Esophagus mucosa (tissue), 1 donor: Measurements from ENCODE around the gene RBFOX1. TPM values are rescaled to one million over a fixed set of nuclear protein-coding genes. Genes with fewer than 3 reads are reported as not detected.

Experiments used
- ATAC-seq: fragments of 200-7000 bp; cut with Tn5 transposase; one replicate; pipeline ENCODE4 v1.9.1; 2020
- total RNA-seq: library from RNA; stranded (reverse); gene quantifications from one replicate; pipeline ENCODE4 v1.2.4, GENCODE V29; 2023
- donor health status: DM: yes; HTN: yes; CAD: no.

The RBFOX1 gene
- total RNA-seq, 1 donor from 2014 or later: not detected

DNA sequence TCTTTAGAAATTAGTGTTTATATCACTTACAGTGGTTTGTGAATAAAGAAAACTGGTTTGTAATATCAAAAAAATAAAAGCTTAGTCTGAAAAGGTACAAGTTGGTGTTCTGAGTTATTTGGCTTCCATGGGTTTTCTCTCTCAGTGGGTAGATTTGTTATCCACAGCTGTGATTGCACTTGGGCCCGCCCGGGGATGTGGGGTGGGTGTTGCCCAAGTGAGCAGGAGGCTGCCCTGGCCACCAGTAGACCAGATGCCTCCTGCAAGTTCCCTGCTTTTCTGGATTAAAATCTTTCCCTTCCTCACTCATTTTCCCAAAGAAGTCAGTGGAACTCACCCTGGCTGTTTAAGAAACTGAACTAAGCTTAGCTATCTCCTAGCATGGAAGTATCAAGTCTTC, 380.6 kb downstream of the RBFOX1 start:
- no peak for ATAC-seq

DNA sequence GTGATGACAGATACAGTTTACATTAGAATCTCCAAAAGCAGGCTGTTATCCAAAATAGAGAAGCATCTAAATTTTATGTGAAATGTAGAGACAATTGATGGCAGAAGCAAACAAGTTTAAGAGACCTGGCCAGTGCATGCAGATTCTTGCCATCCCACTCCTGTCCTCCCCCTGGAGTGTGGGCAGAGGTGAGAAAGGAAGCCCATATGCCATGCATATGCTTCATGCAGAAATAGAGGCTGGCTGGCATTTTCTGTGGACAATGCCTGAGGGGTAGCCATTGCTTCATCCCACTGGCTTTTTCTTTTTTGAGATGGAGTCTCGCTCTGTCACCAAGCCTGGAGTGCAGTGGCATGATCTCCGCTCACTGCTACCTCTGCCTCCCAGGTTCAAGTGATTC, 382.1 kb downstream of the RBFOX1 start:
- no peak for ATAC-seq

DNA sequence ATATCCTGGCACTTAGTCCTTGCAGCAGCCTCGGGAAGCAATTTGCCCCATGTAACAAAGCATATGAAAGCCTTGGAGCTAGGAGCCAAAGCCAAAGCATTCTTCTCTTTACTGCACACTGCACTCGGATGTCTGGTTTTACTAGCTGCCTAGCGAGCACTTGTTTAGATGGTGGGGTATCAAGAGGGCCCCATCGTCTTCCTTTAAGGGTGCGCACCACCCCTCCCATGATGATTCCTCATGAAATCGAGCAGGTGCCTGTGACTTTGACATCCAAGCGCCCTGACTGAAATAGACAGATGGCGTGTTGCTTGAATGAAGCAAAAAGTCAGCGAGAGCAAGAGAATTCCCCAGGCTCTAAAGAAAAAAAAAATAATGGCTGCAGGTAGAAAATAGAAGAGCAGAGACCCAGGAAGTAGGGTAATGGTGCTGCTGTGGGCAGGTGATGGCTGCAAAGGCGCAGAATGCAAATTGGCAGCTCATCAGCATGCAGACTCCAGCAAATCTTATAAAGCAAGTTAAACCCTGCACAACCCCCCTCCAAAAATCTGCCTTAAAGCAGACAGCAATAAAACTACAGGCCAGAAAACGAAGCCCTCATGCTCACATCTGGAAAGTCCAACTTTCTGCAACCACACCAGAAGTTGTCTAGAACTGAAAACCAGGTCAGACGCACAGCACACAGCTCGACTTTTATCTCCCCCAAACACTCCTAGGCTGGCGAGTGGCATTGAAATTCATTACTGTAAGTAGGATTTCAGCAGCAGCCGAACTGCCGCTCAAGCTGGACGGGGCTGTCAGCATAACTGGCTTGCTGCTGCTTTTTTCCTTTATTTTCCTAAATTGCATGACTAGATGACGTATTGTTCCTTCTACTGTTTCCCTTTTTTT, 384.3 kb downstream of the RBFOX1 start:
- no peak for ATAC-seq

DNA sequence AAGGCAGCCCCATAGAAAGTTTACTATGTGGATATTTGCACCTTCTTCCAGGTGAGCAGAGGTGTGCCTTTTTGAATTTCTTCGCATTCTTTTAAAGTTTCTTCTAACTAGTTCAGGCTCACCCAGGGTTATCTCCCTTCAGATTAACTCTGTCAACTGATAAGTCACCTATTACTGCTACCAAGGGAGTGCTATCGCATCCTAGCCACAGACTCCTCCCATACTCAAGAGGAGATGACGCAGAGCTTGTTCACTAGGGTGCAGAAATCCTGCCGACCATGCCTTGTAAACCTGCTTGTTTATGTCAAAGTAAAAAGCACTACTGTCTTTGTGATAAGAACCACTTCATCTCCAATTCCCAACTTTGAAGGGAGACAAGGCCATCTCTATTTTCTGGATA, 390.1 kb downstream of the RBFOX1 start:
- no peak for ATAC-seq

DNA sequence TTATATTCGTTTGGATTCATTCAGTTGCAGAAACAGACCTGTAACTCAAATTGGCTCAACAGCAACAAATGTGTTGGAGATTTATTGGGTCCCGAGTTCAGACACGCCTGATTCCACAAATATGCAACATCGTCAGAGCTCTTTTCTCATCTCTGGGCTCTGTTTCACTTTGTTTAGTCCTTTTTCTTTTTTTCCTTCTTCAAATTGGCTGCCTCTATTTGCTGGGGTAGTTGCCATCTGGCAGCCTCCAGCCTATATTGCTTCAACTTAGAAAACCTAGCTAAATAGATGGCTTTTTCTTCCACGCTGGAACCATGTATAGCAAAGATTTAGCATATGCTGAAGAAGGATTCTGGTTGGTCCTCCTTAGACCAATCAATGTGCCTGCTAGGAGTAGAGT, 398.5 kb downstream of the RBFOX1 start:
- ATAC-seq: peak; percentile 31

DNA sequence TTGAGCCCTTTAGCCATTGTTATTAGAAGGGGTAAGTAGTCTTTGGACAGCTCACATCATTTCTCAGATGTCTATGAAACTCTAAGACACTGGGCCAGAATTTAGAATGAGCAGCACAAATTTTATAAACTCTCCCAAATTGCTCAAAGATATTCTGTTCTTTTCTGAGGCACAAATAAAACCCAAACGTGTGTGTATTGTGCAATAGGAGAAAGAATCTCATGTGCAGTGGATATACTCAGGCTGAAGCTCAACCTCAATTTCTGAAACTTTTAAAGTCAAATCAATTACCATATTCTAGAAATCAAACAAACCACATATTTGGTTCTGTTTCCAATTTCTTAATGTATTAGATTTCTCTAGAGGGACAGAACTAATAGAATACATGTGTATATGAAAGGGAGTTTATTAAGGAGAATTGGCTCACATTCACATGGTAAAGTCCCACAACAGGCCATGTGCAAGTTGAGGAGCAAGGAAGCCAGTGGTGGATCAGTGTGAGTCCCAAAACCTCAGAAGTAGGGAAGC, 403.6 kb downstream of the RBFOX1 start:
- no peak for ATAC-seq

DNA sequence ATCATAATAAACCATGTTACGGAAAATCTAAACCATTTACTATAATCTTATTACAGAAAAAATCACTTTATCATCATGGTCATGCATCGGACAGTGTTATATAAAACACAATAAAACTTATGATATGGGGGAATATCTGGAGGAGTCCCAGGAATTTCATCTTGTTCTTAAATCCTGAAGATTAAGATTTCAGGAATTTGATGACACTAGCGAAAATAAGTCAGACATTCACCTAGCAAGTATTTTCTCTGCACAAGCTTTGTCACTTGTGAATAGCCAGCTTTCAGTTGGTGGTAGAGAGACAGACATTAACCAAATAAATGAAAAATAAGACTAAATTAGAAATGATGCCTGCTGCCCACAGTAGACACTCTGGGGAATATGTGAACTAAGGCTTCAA, 410.0 kb downstream of the RBFOX1 start:
- ATAC-seq: no peak

DNA sequence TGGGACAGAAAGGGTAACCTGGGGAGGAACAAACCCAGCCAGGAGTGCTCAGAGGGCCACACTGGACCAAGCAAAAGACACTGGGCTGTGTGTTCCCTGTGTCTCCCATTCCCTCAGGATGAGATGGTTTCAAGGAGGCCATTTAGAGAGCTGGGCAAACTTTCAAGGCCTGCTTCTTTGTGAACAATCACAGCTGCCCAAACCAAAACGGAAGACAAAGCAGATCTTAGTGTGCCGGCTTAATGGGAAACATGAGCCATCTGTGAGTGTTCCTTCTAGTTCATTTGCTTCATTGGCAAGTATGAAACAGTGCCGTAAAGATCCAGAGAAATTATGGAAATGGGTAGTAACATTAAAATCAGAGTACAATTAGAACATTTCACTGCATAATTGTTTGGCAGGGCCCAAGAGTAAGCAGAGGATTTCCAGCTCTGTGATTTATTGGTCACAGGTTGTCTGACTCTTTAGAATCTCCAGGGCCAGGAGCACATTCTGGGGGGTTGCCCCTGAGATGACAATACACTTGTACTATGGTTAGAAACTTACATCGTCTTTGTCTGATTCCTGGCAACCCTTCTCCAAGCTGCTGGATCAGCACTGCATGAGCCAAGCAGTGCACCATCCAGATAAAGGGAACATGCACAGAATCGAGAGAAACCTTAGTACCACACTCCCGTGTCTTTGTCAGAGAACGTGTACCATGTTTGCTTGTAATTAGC, 412.1 kb downstream of the RBFOX1 start:
- no peak for ATAC-seq

DNA sequence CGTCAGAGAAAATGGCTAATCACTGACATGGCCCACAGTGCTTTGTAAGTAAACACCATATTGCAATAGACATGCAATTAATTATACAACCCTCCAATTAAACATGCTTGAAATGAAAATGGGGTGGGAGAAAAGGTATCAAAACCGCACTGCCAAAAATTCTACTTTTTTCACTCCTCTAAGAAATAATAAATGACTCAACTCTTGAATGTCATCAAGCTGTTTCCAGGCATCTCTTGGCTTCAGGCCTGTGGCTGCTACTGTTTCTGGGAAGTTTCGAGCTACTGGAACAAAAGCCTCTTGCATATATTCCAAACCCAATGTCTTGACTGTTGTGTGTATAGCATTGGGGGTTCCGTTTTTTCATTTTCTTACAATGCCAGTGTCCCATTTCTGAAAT, 412.6 kb downstream of the RBFOX1 start:
- no peak for ATAC-seq

DNA sequence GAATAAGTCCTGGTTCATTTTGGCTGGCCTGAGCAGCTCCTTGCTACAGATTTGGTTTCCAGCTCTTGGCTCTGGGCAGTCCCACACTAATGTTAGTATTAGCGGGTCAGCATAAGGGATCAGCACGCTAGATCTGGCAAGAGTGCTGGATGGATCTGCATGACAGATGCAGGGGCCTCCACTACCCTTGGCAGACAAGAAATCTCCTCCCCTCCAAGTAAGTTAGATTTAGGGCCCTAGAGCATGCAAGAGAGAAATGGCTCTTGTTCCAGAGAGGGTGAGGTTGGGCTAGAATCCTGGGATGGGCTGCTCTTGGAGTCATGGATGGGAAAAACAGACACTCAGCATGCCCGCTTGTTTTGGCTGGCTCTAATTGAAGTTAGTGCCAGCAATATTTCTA, 414.3 kb downstream of the RBFOX1 start:
- peak; percentile 56 for ATAC-seq

DNA sequence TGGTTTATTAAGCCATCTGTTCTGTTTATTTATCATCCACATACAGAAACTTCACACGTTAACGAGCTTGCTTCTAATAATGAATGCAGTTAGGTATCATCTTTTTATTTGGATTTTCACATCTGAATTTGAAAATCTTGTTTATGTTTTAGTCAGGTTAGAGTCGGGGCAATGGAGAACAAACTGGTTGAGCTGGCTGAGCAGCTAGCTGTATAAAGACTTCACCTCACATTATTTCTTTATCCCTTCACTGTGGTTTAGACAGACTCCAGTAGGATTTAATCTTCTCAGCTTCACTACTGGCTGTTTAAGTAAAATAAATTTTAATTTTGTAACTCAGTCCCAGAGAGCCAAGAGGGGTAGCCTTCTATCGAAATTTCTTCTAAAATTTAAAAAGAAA, 415.9 kb downstream of the RBFOX1 start:
- ATAC-seq: peak; percentile 81

DNA sequence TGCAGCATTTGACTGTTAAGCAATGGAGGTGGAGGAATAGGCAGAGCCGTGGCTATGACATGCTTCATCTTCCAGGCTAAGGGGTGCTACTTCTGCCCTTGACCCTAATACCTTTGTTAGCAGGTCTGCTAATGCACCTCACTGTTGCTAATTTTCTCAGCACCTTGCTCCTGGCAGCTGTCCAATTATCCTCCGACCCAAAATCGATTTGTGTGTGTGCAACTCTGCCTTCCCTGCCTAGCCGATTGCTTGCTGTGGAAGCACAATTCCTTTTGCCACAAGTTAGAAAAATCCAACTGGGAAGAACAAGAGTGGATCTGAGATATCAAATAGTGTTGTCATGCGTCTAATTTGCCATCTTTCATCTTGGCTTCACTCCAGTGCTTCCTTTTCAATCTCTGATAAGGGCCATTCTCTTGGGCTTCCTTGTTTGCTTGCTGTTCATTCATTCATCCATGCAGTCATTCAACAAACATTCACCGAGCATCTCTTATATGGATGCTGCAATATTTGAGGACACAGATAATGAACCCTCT, 422.8 kb downstream of the RBFOX1 start:
- no peak for ATAC-seq
